ENCODE measurements around the gene DIDO1. TPM values are rescaled to one million over a fixed set of nuclear protein-coding genes. Genes with fewer than 3 reads are reported as not detected.

Gene DIDO1
- total and polyA plus RNA-seq, 12 donors, result 19.0 to 51.3 (median 37.3) TPM

DNA sequence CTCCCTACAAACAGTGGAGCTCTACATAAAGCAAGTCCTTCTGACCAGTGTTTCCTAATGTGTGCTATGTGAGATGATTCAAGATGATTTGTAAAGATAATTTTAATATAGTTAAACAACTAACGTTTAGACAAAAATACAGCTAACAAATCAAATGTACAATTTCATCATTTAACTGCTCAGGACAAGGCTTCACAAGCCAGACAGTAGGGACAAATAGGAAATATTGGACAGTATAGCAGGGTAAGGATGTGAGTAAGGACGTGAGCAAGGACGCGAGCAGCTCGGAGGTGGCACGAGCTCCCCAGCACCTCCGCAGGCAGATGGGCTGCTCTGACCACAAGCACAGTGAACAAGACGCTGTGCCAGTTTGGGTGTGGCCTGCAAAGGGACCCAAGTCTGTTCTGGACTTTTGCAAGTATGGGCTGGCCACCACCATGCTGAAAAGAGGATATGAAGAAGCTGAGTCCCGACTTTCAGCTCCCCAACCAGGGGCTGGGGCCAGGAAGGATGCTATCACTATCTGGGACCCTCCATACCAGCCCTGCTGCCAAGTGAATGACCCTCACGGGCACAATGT, 14.5 kb downstream of the DIDO1 start:
- 61 to 77% (median 67%) methylated on average over 9 to 10 of the region's 10 CpGs for WGBS, 4 donors
- H3K36me3 ChIP-seq (replicated peaks in 1 of 2), result peaks cover 0 to 54% of the 10 kb centered on the region in 2 donors
- no peak for DNase-seq
- no peaks in the 10 kb centered on the region for H3K9me3 ChIP-seq (replicated peaks in 1 of 3)
- intact Hi-C loops (cut with DNase I), result no loop called here
- no peaks in the 10 kb centered on the region for H3K27me3 ChIP-seq
- TF ChIP-seq, protein P1, sequence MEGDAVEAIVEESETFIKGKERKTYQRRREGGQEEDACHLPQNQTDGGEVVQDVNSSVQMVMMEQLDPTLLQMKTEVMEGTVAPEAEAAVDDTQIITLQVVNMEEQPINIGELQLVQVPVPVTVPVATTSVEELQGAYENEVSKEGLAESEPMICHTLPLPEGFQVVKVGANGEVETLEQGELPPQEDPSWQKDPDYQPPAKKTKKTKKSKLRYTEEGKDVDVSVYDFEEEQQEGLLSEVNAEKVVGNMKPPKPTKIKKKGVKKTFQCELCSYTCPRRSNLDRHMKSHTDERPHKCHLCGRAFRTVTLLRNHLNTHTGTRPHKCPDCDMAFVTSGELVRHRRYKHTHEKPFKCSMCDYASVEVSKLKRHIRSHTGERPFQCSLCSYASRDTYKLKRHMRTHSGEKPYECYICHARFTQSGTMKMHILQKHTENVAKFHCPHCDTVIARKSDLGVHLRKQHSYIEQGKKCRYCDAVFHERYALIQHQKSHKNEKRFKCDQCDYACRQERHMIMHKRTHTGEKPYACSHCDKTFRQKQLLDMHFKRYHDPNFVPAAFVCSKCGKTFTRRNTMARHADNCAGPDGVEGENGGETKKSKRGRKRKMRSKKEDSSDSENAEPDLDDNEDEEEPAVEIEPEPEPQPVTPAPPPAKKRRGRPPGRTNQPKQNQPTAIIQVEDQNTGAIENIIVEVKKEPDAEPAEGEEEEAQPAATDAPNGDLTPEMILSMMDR (IDR thresholded peaks at IDR 0.05), result no peak
- TF ChIP-seq POLR2A (IDR thresholded peaks at IDR 0.05), result no peak
- H3K27ac ChIP-seq, result no peak overlapping the region
- no peak overlapping the region for H3K4me3 ChIP-seq
- peaks cover 17 to 28% of the 10 kb centered on the region in 2 donors for H3K4me1 ChIP-seq (replicated peaks in 1 of 2)

GRCh38 chr20:62910777-62911497, 15.4 kb downstream of the DIDO1 start:
- 90 to 93% (median 91%) methylated on average over 40 to 45 of the region's 45 CpGs for whole genome bisulfite sequencing, 4 donors
- H3K27ac ChIP-seq, result no peak overlapping the region
- H3K36me3 ChIP-seq (replicated peaks in 1 of 2), result peaks cover 0 to 63% of the 10 kb centered on the region in 2 donors
- H3K9me3 ChIP-seq (replicated peaks in 1 of 3), result no peaks in the 10 kb centered on the region
- intact Hi-C loops (cut with DNase I), result no loop called here
- H3K4me3 ChIP-seq, result no peak overlapping the region
- H3K4me1 ChIP-seq (replicated peaks in 1 of 2), result peaks cover 15 to 24% of the 10 kb centered on the region in 2 donors
- no peak for DNase-seq
- no peaks in the 10 kb centered on the region for H3K27me3 ChIP-seq
- no peak for TF ChIP-seq POLR2A (IDR thresholded peaks at IDR 0.05)
- TF ChIP-seq, protein P1 (IDR thresholded peaks at IDR 0.05), result no peak

DNA sequence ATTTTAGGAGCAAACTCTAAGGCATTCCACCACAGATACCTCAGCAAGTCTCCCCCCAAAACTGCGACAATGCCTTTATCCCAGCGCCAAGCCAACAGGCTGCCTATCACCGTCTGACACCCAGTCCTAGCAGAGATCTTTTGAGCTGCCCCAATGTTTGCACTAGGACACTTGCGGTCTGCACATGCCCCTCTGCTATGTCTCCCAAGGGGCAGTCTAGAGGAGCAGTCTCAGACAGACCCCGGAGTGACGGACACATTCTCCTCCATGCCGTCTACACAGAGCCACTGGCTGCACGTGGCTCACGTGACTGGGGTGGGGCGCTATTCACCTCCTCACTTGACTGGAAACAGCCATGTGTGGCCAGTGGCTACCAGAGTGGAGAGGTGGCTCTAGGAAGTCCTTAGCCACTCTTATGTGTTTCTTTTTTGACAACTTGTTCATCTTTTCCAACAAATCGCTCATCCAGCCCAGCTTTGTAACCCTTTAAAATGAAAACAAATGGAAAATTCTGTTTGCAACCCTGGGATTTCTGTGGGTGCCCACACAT, 16.0 kb downstream of the DIDO1 start:
- Histone ChIP-seq H3K9me3 (replicated peaks in 1 of 3) (no peaks in the 10 kb centered on the region), H3K27me3 (no peaks in the 10 kb centered on the region), H3K36me3 (replicated peaks in 1 of 2) (peaks cover 0 to 69% of the 10 kb centered on the region in 2 donors), H3K4me3 (no peak overlapping the region), H3K4me1 (replicated peaks in 1 of 2) (peaks cover 13 to 23% of the 10 kb centered on the region in 2 donors), H3K27ac (no peak overlapping the region)
- no peak for DNase-seq
- whole genome bisulfite sequencing, 4 donors, result 88 to 92% (median 91%) methylated on average over 10 to 11 of the region's 11 CpGs
- intact Hi-C loops (cut with DNase I), result no loop called here
- no peak for TF ChIP-seq POLR2A (IDR thresholded peaks at IDR 0.05)
- TF ChIP-seq, protein P1 (IDR thresholded peaks at IDR 0.05), result no peak

DNA sequence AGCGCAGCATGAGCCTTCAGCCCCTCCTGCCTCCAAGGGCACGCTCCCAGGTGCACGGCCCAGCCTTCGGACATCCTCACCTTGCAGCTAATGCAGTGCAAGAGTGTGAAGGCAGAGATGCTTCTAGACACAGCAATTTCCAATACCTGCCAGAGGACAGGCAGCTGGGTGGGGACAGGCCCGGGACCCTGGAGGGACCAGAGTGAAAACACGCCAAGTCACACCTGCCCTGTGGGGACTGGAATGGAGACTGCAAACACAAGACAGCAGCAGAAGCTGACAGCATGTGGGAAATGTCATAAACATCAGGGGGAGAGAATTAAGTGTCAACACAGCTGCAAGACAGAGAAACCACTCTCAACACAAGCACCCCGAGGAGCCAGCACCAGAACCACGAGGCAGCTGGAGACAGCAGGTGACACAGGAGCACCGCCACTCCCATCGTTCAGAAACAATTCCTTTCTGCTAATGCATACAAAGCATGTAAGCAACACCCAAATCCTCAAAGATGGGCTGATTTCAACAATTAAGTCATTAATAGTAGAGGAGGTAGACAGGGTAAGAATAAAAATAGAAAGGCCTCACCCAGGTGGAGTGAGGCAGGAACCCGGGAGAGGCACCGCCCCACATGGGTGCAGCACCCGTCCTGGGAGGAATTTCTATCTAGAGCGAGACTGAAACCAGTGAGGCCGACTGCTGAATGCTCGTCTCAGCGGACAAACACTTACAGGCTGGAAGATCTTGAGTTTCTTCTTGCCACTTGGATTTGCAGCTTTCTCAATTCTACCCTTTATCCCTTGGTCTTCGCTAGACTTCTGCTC, 17.1 kb downstream of the DIDO1 start:
- H3K27ac ChIP-seq, result no peak overlapping the region
- no peaks in the 10 kb centered on the region for H3K9me3 ChIP-seq (replicated peaks in 1 of 3)
- peaks cover 8 to 12% of the 10 kb centered on the region in 2 donors for H3K4me1 ChIP-seq (replicated peaks in 1 of 2)
- H3K27me3 ChIP-seq, result no peaks in the 10 kb centered on the region
- H3K36me3 ChIP-seq (replicated peaks in 1 of 2), result peaks cover 0 to 80% of the 10 kb centered on the region in 2 donors
- intact Hi-C loops (cut with DNase I), result no loop called here
- TF ChIP-seq POLR2A (IDR thresholded peaks at IDR 0.05), result no peak
- TF ChIP-seq, protein P1 (IDR thresholded peaks at IDR 0.05), result no peak
- no peak for DNase-seq
- no peak overlapping the region for H3K4me3 ChIP-seq
- WGBS, 4 donors, result 86 to 87% (median 87%) methylated on average over 15 to 18 of the region's 18 CpGs
